Hair follicular keratinocyte (primary cell): ENCODE results near the gene ZNF24. TPM values are rescaled to one million over a fixed set of nuclear protein-coding genes. Genes with fewer than 3 reads are reported as not detected.

Experiments used
- total RNA-seq: library from RNA; depleted of rRNA; stranded (reverse); fragments of >200 nt; gene quantifications from 2 replicates; pipeline ENCODE4 v1.2.3, GENCODE V29; 2015

ZNF24 gene
- 18.5 and 19.6 TPM in 2 replicates for total RNA-seq

DNA sequence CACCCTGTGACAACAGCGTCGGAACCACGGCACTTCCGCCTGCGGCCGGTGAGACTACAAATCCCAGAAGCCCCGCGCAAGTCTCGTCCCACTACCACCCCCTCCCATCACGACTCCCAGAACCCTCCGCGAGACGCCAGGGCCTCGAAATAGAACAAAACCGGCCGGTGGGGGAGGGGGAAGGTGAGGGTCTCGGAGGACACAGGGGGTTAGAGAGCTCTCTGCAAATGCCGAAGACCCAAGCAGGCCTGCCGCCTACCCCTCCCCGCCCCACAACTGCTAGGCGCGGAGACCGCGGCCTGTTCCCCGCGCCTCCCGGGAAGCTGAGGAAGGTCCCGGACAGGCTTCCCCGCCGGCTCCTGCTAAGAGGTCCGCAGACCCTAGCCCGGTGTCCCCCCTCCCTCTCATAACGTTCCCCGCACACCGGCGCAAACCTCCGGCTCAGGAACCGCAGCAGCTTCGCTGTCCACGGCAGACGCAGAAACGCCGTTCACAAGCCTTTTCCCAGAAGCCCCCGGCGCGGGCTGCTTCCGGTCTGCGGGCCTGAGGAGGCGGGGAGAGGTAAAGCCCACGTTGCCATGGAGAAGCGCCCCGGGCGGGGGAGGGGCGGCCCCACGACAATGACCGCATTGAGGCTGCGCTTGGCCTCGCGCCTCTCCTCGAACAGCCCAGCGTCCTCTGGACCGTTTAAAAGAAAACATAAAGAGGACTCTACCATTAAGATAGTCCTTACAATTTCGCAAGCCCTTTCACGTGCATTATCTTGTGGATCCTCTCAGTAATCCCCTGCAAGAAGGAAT, at the start of gene ZNF24:
Gene ZNF24 (minus strand): TSS at position 485 of the 800 bp plus-strand sequence. CDS start 3,770 bp downstream, outside the sequence.

GRCh38 chr18:35376742-35377695, 32.8 kb upstream of the ZNF24 start, which contains the start of gene ZNF396:
Gene ZNF396 (minus strand): TSS chr18:35377337. CDS start chr18:35374292, 3,045 bp downstream.

DNA sequence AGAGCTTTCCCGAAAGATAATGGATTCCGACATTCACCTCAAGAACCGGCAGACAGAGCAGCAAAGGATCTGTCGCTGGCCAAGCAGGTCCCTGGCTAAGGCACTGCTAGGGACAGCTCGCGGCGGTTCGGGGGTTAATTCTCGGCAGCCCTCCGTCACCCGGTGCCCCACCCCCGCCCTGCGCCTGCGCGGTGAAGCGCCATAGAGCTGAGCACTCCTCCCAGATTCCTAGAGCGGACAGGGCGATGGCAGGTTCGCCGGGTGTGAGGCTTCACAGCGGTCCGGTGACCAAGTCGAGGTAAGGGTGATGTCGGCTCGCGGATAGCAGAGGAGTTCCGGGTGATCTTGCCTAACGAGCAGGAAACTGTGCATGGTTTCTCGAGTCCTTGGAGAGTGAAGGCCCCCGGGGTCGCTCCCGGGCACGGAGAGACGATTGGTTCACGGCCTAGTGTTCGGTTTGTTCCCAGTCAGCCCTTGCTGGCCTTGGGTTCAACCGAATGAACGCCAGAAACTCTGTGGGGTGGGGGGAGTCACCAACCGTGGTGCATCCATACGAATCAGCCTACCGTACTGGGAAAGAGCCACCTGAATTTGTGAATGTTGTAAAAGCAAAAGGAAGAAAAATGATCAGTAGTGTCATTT, 54.0 kb downstream of the ZNF24 start, which contains the start of gene ZSCAN30:
Gene ZSCAN30 (minus strand): TSS at position 136 of the 642 bp plus-strand sequence. CDS start 25,877 bp downstream, outside the sequence.

Other genes starting within 250 kb of the ZNF24 start
- 10.2 and 10.3 TPM in 2 replicates for gene ZNF397, start 103.4 kb downstream of the ZNF24 start, total RNA-seq
- gene ZSCAN30, start 54.2 kb downstream of the ZNF24 start, total RNA-seq, result 6.5 and 10.2 TPM in 2 replicates
- gene ZNF396, start 32.9 kb upstream of the ZNF24 start, total RNA-seq, result 0.08 and 0.15 TPM in 2 replicates
- 18.2 and 20.0 TPM in 2 replicates for gene INO80C, start 153.5 kb upstream of the ZNF24 start, total RNA-seq
- gene GALNT1, start 237.3 kb upstream of the ZNF24 start, total RNA-seq, result 75.1 and 76.2 TPM in 2 replicates